Astrocyte (in vitro differentiated cells and primary cell): ENCODE measurements around the gene TOR1B.

Source experiments
- CTCF ChIP-seq: IDR thresholded peaks from 2 replicates; pipeline ENCODE4 v1.5.1; 2011; ENCODE audit warnings: low read depth, mild to moderate bottlenecking, inconsistent platforms, low read length, moderate library complexity; ENCODE audit not compliant: insufficient read depth
- EZH2 ChIP-seq: IDR thresholded peaks from 2 replicates; pipeline ENCODE4 v1.6.1; 2012; ENCODE audit warnings: mild to moderate bottlenecking, low read length, inconsistent platforms; ENCODE audit not compliant: insufficient read depth

DNA sequence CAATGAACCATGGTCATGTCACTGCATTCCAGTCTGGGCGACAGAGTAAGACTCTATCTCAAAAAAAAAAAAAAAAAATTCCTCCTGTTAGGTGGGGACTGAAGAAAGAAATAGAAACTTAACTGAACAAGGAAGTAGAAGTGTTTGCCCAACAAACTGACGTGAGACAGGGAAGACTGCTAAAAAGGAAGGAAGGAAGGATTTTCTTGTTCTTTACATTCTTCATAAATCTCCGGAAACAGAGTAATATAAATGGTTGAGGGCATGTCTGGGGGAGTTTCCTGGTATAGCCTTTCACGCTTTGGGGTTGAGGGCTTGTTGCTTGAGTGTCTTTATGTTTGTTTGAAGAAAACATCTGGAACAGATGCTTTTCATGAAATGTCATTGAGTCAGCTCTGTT lies 3.1 kb downstream of the TOR1B start:
- TF ChIP-seq CTCF (no peak), EZH2 (no peak)
